ENCODE results near the gene HTT-AS.

HTT-AS gene

GRCh38 chr4:3025881-3026280, 48.5 kb downstream of the HTT-AS start:
- DNase-seq, result no peak

GRCh38 chr4:3022651-3023050, 51.7 kb downstream of the HTT-AS start:
- DNase-seq, result no peak

- no peak for DNase-seq
These were observed 52.2 kb downstream of the HTT-AS start for GRCh38 chr4:3022112-3022511.

- no peak for DNase-seq
These were observed 52.7 kb downstream of the HTT-AS start for GRCh38 chr4:3021627-3022026.

- no peak for DNase-seq
These were observed 53.2 kb downstream of the HTT-AS start for GRCh38 chr4:3021127-3021526.

GRCh38 chr4:3019145-3019846, 55.0 kb downstream of the HTT-AS start:
- DNase-seq, result no peak

GRCh38 chr4:3017504-3017903, 56.8 kb downstream of the HTT-AS start:
- no peak for DNase-seq

- DNase-seq, result no peak
These were observed 57.4 kb downstream of the HTT-AS start for GRCh38 chr4:3016961-3017360.

- DNase-seq, result no peak
These were observed 60.4 kb downstream of the HTT-AS start for GRCh38 chr4:3013839-3014350.

Data from 8988T (cell line).